LNCaP clone FGC (cell line): ENCODE data around the gene TCAF2.
"Not testable (repeated sequence)": the region's sequence is repeated elsewhere in the genome, so short reads cannot be mapped to it uniquely, and the experiment has no call there.

Source experiments
- DNase-seq: peaks from one replicate; pipeline ENCODE4 v3.0.0-alpha.2; 2011; ENCODE audit warnings: low read depth
- H3K4me3 ChIP-seq: 2 replicates; pipeline ENCODE4 v1.5.1; 2011; ENCODE audit warnings: mild to moderate bottlenecking, low read depth, low read length, control low read depth

The TCAF2 gene

DNA sequence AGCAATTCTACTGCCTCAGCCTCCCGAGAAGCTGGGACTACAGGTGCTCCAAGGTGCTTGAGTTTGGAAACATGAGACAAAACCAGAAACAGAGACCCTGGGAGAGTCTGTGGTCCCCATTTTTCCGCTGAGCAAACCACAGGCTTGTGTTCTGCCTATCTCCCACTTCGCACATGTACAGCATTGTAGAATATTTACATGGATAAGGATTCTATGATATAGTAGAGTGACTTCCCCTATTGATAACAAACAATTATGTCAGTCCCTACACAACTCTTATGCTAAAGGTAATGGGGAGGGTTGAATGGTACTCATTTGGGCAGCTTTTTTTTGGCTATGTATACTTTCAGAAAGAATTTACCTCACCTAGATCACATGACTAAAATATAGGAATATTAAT, 29.1 kb downstream of the TCAF2 start:
- H3K4me3 ChIP-seq, DNase-seq: not testable (repeated sequence)

GRCh38 chr7:143650447-143650846, 29.7 kb downstream of the TCAF2 start:
- H3K4me3 ChIP-seq, DNase-seq: not testable (repeated sequence)
